PFSK-1 (cell line): ENCODE measurements around the gene SLCO6A1.

ENCODE experiments used
- POLR2AphosphoS5 ChIP-seq: IDR thresholded peaks from 2 replicates; pipeline ENCODE4 v1.6.1; 2012; ENCODE audit warnings: low read depth, mild to moderate bottlenecking, control low read depth, low read length, moderate library complexity
- SIN3A ChIP-seq: IDR thresholded peaks from 2 replicates; pipeline ENCODE4 v1.6.1; 2012; ENCODE audit warnings: mild to moderate bottlenecking, low read length, moderate library complexity, borderline replicate concordance; ENCODE audit not compliant: insufficient read depth
- TAF1 ChIP-seq: IDR thresholded peaks from 2 replicates; pipeline ENCODE4 v1.6.1; 2012; ENCODE audit warnings: low read length, control low read depth, borderline replicate concordance; ENCODE audit not compliant: insufficient read depth

GRCh38 chr5:102498271-102499034 lies at the start of gene SLCO6A1:
- TF ChIP-seq TAF1 (no peak), POLR2AphosphoS5 (no peak), SIN3A (no peak)
